ENCODE results near the gene TRIML1. TPM values are rescaled to one million over a fixed set of nuclear protein-coding genes. Genes with fewer than 3 reads are reported as not detected.

Gene TRIML1
- total and polyA plus RNA-seq, 2 of the 8 experiments (the other 6 are each of a cell fraction or from before 2014, with no cell fraction given): not detected

GRCh38 chr4:188145601-188146000 is 6.4 kb downstream of the TRIML1 start (continued):
- TF ChIP-seq, protein P1, sequence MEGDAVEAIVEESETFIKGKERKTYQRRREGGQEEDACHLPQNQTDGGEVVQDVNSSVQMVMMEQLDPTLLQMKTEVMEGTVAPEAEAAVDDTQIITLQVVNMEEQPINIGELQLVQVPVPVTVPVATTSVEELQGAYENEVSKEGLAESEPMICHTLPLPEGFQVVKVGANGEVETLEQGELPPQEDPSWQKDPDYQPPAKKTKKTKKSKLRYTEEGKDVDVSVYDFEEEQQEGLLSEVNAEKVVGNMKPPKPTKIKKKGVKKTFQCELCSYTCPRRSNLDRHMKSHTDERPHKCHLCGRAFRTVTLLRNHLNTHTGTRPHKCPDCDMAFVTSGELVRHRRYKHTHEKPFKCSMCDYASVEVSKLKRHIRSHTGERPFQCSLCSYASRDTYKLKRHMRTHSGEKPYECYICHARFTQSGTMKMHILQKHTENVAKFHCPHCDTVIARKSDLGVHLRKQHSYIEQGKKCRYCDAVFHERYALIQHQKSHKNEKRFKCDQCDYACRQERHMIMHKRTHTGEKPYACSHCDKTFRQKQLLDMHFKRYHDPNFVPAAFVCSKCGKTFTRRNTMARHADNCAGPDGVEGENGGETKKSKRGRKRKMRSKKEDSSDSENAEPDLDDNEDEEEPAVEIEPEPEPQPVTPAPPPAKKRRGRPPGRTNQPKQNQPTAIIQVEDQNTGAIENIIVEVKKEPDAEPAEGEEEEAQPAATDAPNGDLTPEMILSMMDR (IDR thresholded peaks at IDR 0.05; ENCODE audit: control extremely low read depth in 1 of 3, insufficient read depth in 1 of 3, low read depth in 1 of 3, low read length in 3 of 3): no peak
- TF ChIP-seq, protein P2, sequence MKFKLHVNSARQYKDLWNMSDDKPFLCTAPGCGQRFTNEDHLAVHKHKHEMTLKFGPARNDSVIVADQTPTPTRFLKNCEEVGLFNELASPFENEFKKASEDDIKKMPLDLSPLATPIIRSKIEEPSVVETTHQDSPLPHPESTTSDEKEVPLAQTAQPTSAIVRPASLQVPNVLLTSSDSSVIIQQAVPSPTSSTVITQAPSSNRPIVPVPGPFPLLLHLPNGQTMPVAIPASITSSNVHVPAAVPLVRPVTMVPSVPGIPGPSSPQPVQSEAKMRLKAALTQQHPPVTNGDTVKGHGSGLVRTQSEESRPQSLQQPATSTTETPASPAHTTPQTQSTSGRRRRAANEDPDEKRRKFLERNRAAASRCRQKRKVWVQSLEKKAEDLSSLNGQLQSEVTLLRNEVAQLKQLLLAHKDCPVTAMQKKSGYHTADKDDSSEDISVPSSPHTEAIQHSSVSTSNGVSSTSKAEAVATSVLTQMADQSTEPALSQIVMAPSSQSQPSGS (IDR thresholded peaks at IDR 0.05; ENCODE audit: low read length): no peak
- TF ChIP-seq EZH2 (IDR thresholded peaks at IDR 0.05; ENCODE audit: low read depth, low read length, severe bottlenecking) (no peak), YY1 (IDR thresholded peaks at IDR 0.05; ENCODE audit: low read depth, low read length) (no peak)

Measured in H1 (cell line).